Transverse colon (tissue), 4 donors: ENCODE data around the gene ARAP1. TPM values are rescaled to one million over a fixed set of nuclear protein-coding genes. Genes with fewer than 3 reads are reported as not detected.

Experiments
- DNase-seq: peaks from one replicate; pipeline ENCODE4 v3.0.0-alpha.2; 2019
- H3K27ac ChIP-seq, 4 donors: fragments of 200-600 bp; sonication (generic); 2 replicates each; pipeline ENCODE4 v1.5.1; 2016 to 2018; ENCODE audit warnings: inconsistent platforms in 4 of 4
- H3K27me3 ChIP-seq: fragments of 200-600 bp; sonication (generic); 2 replicates; pipeline ENCODE4 v1.5.1; 2017; ENCODE audit warnings: inconsistent platforms
- H3K36me3 ChIP-seq, 4 donors: fragments of 200-600 bp; sonication (generic); 2 replicates each; pipeline ENCODE4 v1.5.1; 2017 to 2019; ENCODE audit warnings: inconsistent platforms in 4 of 4
- H3K4me1 ChIP-seq, 4 donors: fragments of 200-600 bp; sonication (generic); 2 replicates each; pipeline ENCODE4 v1.5.1; 2017 to 2020; ENCODE audit warnings: inconsistent platforms in 4 of 4
- H3K4me3 ChIP-seq, 4 donors: fragments of 200-600 bp; sonication (generic); 1 replicate in 1 of 4; 2 replicates in 3 of 4; pipeline versions ENCODE4 v1.5.1 to v1.6.1; 2017 to 2019; ENCODE audit warnings: inconsistent platforms in 4 of 4
- H3K9me3 ChIP-seq, 2 donors: fragments of 200-600 bp; sonication (generic); 2 replicates each; pipeline ENCODE4 v1.5.1; 2017 to 2019; ENCODE audit warnings: inconsistent platforms in 2 of 2
- EP300 ChIP-seq: sonication (generic); formaldehyde crosslinking; IDR thresholded peaks from one replicate; pipeline ENCODE4 v1.6.1; 2017; ENCODE audit warnings: antibody characterized with exemption, low read depth
- POLR2A ChIP-seq: fragments of 450-650 bp; IDR thresholded peaks from one replicate; pipeline ENCODE4 v1.6.1; 2016; ENCODE audit warnings: antibody characterized with exemption, mild to moderate bottlenecking, moderate library complexity
- POLR2AphosphoS5 ChIP-seq, 3 donors: sonication (generic); formaldehyde crosslinking; IDR thresholded peaks; one replicate each; pipeline ENCODE4 v1.6.1; 2016; ENCODE audit warnings: antibody characterized with exemption in 3 of 3
- WGBS, 2 donors: methylation state at CpG; one replicate each; pipeline ENCODE4 v1.1.5; 2018; ENCODE audit warnings: low coverage in 1 of 2; 5-methylcytosine and 5-hydroxymethylcytosine counted together
- in situ Hi-C, 4 donors: fragments of 200-750 bp; cut with MboI; loops; one replicate each; pipeline versions ENCODE4 v1.15.0 to v1.15.1; 2017; ENCODE audit warnings: low sequenced_read_pairs in 3 of 4, low pct_ligation_motif_present in 1 of 4, low pct_unique_long_range_greater_than_20kb in 1 of 4
- intact Hi-C: fragments of 100-400 bp; cut with DNase I; formaldehyde crosslinking; loops from one replicate; pipeline ENCODE4 v1.15.1; 2023; ENCODE audit warnings: low total_unique reads
- total RNA-seq, 4 donors: library from RNA; depleted of rRNA; stranded (reverse); fragments of >200 nt; gene quantifications; one replicate each; pipeline ENCODE4 v1.1.0, GENCODE V29; 2016
- TF ChIP-seq, protein P1 (sequence below), 5 experiments: fragments of 200-600 bp in 3 of 5; fragments of 450-650 bp in 2 of 5; sonication (generic) in 3 of 5; IDR thresholded peaks; 1 replicate in 2 of 5; 2 replicates in 3 of 5; pipeline ENCODE4 v1.5.1; 2016 to 2017; ENCODE audit warnings: antibody characterized with exemption in 5 of 5, inconsistent platforms in 3 of 5, mild to moderate bottlenecking in 2 of 5, moderate library complexity in 1 of 5

Gene ARAP1
- total RNA-seq, 4 donors from 2014 or later: 99.4 to 233 (median 108) TPM

DNA sequence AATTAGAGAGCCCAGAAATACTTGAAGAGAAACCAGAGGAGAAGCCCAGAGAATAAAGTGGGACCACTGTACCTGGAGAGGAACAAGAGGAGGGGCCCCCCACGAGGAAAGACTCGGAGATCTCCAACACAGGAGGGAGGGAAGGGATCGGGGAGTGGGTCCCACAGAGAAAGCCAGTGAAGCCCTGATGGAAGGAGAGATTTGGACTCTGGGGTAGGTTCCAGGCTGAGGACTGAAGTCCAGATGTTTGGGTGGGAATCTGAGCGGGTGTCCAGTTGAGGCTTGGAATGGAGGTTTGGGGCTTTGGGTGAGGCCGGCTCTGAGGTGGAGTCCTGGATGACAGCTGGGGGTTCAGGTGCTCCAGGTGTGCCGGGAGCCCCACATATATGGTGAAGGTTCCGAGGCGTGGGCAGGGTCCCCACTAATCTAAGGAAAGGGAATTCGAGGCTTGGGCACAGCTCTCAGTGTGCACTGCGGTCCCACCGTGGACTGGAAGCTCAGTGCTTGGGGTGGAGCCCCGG is 110.6 kb downstream of the ARAP1 start:
- Histone ChIP-seq H3K9me3 (no peaks in the 10 kb centered on the region), H3K4me3 (peak overlapping the region; percentile 35 to 65 (median 46)), H3K4me1 (peaks cover 3 to 22% (median 15%) of the 10 kb centered on the region in 4 donors), H3K36me3 (no peaks in the 10 kb centered on the region), H3K27ac (peak overlapping the region; percentile 37 to 70 (median 54)), H3K27me3 (peaks cover 18% of the 10 kb centered on the region)
- 21 to 28% methylated on average over 4 to 9 of the region's 12 CpGs for WGBS, 2 donors
- in situ Hi-C loops (loop anchor here in 2 of 4 donors (10.0 kb wide), 2 partner anchors 57 to 167 kb away; no protein-coding TSS in a partner anchor), intact Hi-C loops (loop anchor here (1.0 kb wide), 1 partner anchor 42 kb away; no protein-coding TSS in a partner anchor)
- TF ChIP-seq POLR2A (no peak), EP300 (no peak), POLR2AphosphoS5 (IDR thresholded peaks at IDR 0.05) (no peak)
- TF ChIP-seq, protein P1, sequence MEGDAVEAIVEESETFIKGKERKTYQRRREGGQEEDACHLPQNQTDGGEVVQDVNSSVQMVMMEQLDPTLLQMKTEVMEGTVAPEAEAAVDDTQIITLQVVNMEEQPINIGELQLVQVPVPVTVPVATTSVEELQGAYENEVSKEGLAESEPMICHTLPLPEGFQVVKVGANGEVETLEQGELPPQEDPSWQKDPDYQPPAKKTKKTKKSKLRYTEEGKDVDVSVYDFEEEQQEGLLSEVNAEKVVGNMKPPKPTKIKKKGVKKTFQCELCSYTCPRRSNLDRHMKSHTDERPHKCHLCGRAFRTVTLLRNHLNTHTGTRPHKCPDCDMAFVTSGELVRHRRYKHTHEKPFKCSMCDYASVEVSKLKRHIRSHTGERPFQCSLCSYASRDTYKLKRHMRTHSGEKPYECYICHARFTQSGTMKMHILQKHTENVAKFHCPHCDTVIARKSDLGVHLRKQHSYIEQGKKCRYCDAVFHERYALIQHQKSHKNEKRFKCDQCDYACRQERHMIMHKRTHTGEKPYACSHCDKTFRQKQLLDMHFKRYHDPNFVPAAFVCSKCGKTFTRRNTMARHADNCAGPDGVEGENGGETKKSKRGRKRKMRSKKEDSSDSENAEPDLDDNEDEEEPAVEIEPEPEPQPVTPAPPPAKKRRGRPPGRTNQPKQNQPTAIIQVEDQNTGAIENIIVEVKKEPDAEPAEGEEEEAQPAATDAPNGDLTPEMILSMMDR (IDR thresholded peaks at IDR 0.05): no peak
- no peak for DNase-seq

DNA sequence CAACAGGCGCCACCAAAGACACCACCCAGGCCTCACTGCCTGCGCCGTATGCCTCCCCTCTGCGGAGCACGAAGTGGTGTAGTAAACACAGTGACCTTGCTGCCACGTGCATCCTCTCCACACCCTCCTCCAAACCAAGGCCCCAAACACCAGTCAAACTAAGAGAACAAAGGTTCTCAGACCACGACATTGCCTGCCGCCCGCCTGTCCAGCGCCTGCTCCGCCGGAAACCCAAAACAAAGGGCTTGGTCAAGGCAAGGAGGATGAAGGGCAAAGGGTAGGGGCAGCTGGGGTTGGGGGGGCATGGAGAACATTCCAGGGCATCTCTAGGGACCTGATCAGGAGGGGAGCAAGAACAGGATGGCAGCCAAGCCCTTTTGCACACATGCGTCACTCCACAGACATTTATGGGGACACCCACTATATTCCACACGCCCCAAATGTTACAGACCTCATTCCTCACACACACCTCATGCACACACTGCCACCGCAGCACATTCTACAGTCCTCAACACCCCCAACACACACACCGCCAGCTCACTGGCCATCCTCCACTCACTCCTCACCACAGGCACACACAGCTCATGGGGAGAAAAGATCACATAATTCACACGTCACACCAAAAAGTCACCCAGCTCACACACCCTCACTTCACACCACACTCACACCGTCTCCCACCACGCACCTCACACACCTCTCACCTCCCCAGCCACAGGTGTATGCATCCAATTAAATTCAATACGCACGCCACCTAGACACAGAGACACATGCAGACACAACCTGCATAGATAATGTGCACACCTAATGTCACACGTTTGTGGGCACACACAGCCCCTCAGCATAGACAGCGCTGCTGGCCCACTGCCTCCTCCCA is 112.5 kb downstream of the ARAP1 start:
- DNase-seq: no peak
- Histone ChIP-seq H3K4me1 (peaks cover 6 to 22% (median 15%) of the 10 kb centered on the region in 4 donors), H3K27me3 (peaks cover 18% of the 10 kb centered on the region), H3K4me3 (no peak overlapping the region), H3K27ac (peak overlapping the region in 1 of 4 donors; percentile 70), H3K36me3 (no peaks in the 10 kb centered on the region), H3K9me3 (no peaks in the 10 kb centered on the region)
- TF ChIP-seq, protein P1 (IDR thresholded peaks at IDR 0.05): no peak
- TF ChIP-seq POLR2AphosphoS5 (IDR thresholded peaks at IDR 0.05): no peak
- TF ChIP-seq POLR2A: no peak
- no peak for TF ChIP-seq EP300
- WGBS, 2 donors: 60 to 72% methylated on average over 1 to 22 of the region's 23 CpGs
- intact Hi-C loops: no loop called here
- in situ Hi-C loops: loop anchor here in 2 of 4 donors (10.0 kb wide), 2 partner anchors 55 to 165 kb away; no protein-coding TSS in a partner anchor

DNA sequence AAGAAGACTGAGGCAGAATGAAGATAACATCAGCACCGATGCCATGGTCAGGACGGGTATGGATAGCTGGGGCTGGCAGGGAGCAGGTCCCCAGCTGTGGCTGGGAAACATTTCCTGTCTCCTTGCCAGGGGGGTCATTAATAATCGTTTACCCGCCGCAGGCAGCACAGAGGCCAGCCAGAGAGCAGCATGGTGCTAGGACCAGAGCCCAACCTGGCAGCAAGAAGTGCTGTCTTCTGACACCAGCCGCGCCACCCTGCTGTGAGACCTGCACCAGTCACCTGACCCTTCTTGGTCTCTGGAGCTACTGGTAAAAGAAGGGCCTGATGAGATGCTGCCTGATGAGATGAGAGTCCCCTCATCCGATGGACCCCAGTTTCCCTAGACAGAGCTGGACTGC is 114.3 kb downstream of the ARAP1 start:
- Histone ChIP-seq H3K4me3 (no peak overlapping the region), H3K4me1 (peaks cover 3 to 16% (median 13%) of the 10 kb centered on the region in 4 donors), H3K27ac (no peak overlapping the region), H3K27me3 (peaks cover 18% of the 10 kb centered on the region), H3K9me3 (no peaks in the 10 kb centered on the region), H3K36me3 (no peaks in the 10 kb centered on the region)
- TF ChIP-seq EP300: no peak
- TF ChIP-seq POLR2A: no peak
- TF ChIP-seq POLR2AphosphoS5 (IDR thresholded peaks at IDR 0.05): no peak
- TF ChIP-seq, protein P1 (IDR thresholded peaks at IDR 0.05): no peak
- in situ Hi-C loops: no loop called here
- WGBS, 2 donors: 82% methylated on average over 8 of the region's 8 CpGs; no CpG with 5 or more reads in 1 of the 2 donors
- DNase-seq: no peak
- intact Hi-C loops: no loop called here

DNA sequence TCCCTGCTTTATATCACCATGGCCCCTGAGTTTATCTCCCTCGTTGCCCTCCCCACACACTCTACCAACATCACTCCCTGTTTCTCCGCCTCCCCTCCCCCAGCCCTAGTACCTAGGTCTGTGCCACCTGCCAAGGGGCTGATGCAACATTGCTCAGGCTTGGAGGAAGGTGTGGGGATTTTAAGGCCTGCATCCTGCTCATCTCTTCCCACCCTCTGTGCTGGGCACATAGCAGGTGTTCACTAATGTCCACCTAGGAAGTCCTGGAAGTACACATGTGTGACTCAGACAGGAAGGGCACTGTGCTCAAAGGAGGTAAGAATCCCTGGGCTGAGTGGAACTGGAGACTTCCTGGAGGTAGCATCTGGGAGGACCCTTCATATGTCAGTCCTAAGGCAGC is 115.0 kb downstream of the ARAP1 start:
- Histone ChIP-seq H3K36me3 (no peaks in the 10 kb centered on the region), H3K4me1 (peaks cover 3 to 15% (median 10%) of the 10 kb centered on the region in 4 donors), H3K27ac (peak overlapping the region in 1 of 4 donors; percentile 30), H3K9me3 (no peaks in the 10 kb centered on the region), H3K27me3 (peaks cover 18% of the 10 kb centered on the region), H3K4me3 (no peak overlapping the region)
- TF ChIP-seq POLR2AphosphoS5 (IDR thresholded peaks at IDR 0.05) (no peak), POLR2A (no peak), EP300 (no peak)
- TF ChIP-seq, protein P1 (IDR thresholded peaks at IDR 0.05): no peak
- WGBS, 2 donors: 17 to 82% methylated on average over 1 to 2 of the region's 2 CpGs
- in situ Hi-C loops (no loop called here), intact Hi-C loops (no loop called here)
- DNase-seq: no peak
